ENCODE measurements around the gene ZSCAN22. TPM values are rescaled to one million over a fixed set of nuclear protein-coding genes. Genes with fewer than 3 reads are reported as not detected.

The ZSCAN22 gene
- total RNA-seq (2022) (4.0 and 4.3 TPM in 2 replicates), Bru-seq, nascent RNA (percentile 52 among the genes with signal in this experiment), BruChase-seq, experiment 1, labeled RNA remaining after a 2-hour chase (percentile 56 among the genes with signal in this experiment), BruChase-seq, experiment 2, labeled RNA remaining after a 6-hour chase (percentile 52 among the genes with signal in this experiment)
- long read RNA-seq, full-length matches to known transcripts, result 2 of 5 reads
- long read RNA-seq, partial matches to known transcripts, result 0 of 5 reads
- long read RNA-seq, other reads (novel, unspliced or antisense), result 3 of 5 reads

GRCh38 chr19:58326914-58327726 lies at the start of gene ZSCAN22:
TSS of gene ZSCAN22 (plus strand) at chr19:58326994. CDS start at chr19:58334803, 7,809 bp downstream.
- H3K36me3 ChIP-seq (ENCODE audit: control insufficient read depth, insufficient read depth, low read length), result no peaks in the 10 kb centered on the region
- TSS peak; percentile 53 for BruUV-seq (replicated peaks)
- H3K27me3 ChIP-seq (replicated peaks; ENCODE audit: control insufficient read depth, insufficient read depth, low read length), result no peaks in the 10 kb centered on the region
- peaks cover 5% of the 10 kb centered on the region for H3K4me1 Mint-ChIP-seq (ENCODE audit: low read depth, unreplicated experiment)
- no peaks in the 10 kb centered on the region for H3K9me3 Mint-ChIP-seq (ENCODE audit: unreplicated experiment)
- H3K27ac Mint-ChIP-seq (ENCODE audit: unreplicated experiment), result no peak within 1 kb of the TSS
- ChIA-PET CTCF (interaction anchor here (0.7 to 1.1 kb wide), 3 partner anchors 20 to 81 kb away, joined by 3 to 4 read pairs (median 4); partner anchors contain the start of genes ZNF497 and ZNF584), POLR2A (interaction anchor here (0.6 to 1.1 kb wide), 6 partner anchors 35 to 232 kb away, joined by 3 to 6 read pairs (median 3); partner anchors contain the start of genes TRIM28, ZNF497 and ZNF584)
- no peaks in the 10 kb centered on the region for H3K36me3 Mint-ChIP-seq (ENCODE audit: insufficient read depth, unreplicated experiment)
- H3K4me3 Mint-ChIP-seq (ENCODE audit: unreplicated experiment), result no peak within 1 kb of the TSS
- H3K4me1 ChIP-seq, result peaks cover 4% of the 10 kb centered on the region; the same call in 1 of the 2 replicates
- TF ChIP-seq, protein P1, sequence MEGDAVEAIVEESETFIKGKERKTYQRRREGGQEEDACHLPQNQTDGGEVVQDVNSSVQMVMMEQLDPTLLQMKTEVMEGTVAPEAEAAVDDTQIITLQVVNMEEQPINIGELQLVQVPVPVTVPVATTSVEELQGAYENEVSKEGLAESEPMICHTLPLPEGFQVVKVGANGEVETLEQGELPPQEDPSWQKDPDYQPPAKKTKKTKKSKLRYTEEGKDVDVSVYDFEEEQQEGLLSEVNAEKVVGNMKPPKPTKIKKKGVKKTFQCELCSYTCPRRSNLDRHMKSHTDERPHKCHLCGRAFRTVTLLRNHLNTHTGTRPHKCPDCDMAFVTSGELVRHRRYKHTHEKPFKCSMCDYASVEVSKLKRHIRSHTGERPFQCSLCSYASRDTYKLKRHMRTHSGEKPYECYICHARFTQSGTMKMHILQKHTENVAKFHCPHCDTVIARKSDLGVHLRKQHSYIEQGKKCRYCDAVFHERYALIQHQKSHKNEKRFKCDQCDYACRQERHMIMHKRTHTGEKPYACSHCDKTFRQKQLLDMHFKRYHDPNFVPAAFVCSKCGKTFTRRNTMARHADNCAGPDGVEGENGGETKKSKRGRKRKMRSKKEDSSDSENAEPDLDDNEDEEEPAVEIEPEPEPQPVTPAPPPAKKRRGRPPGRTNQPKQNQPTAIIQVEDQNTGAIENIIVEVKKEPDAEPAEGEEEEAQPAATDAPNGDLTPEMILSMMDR (IDR thresholded peaks at IDR 0.05; ENCODE audit: insufficient read depth in 1 of 2, low read depth in 1 of 2, low read length in 1 of 2, severe bottlenecking in 1 of 2, unreplicated experiment in 1 of 2), result no peak
- no peaks in the 10 kb centered on the region for H3K27me3 Mint-ChIP-seq (ENCODE audit: insufficient read depth, unreplicated experiment)
- peak within 1 kb of the TSS; percentile 79 for H3K4me3 ChIP-seq (ENCODE audit: low read depth, low read length)
- intact Hi-C loops (cut with micrococcal nuclease; ENCODE audit: unreplicated experiment), result loop anchor here (1.0 to 2.0 kb wide), 5 partner anchors 22 to 53 kb away; partner anchors contain the start of genes ERVK3-1, ZNF497 and ZNF8
- DNase-seq, result peak; percentile 95 to 96
- no peaks in the 10 kb centered on the region for H3K9me3 ChIP-seq

- H3K4me3 Mint-ChIP-seq (ENCODE audit: unreplicated experiment), result peak overlapping the region; percentile 56
- peaks cover 61% of the 10 kb centered on the region for H3K36me3 Mint-ChIP-seq (ENCODE audit: insufficient read depth, unreplicated experiment)
Measured at GRCh38 chr19:58277197-58277596, 49.6 kb upstream of the ZSCAN22 start.

More at GRCh38 chr19:58277197-58277596, 49.6 kb upstream of the ZSCAN22 start:
- H3K4me1 ChIP-seq, result 0 out of 2 replicates have a peak, but pooled peaks cover 5% of the 10 kb centered on the region
- no peak overlapping the region for H3K4me3 ChIP-seq (ENCODE audit: low read depth, low read length)
- ChIA-PET POLR2A (interaction anchor here (0.6 kb wide), 1 partner anchor 46 kb away, joined by 3 read pairs; no protein-coding TSS in a partner anchor), CTCF (no interaction called here)
- TF ChIP-seq, protein P1 (IDR thresholded peaks at IDR 0.05; ENCODE audit: insufficient read depth in 1 of 2, low read depth in 1 of 2, low read length in 1 of 2, severe bottlenecking in 1 of 2, unreplicated experiment in 1 of 2), result no peak
- peaks cover 17% of the 10 kb centered on the region for H3K4me1 Mint-ChIP-seq (ENCODE audit: low read depth, unreplicated experiment)
- intact Hi-C loops (cut with micrococcal nuclease; ENCODE audit: unreplicated experiment), result loop anchor here (5.0 kb wide), 1 partner anchor 95 kb away; the partner anchor contains the start of gene ZNF274
- no peak overlapping the region for H3K27ac Mint-ChIP-seq (ENCODE audit: unreplicated experiment)
- BruUV-seq (replicated peaks), result no TSS peak
- H3K27me3 Mint-ChIP-seq (ENCODE audit: insufficient read depth, unreplicated experiment), result no peaks in the 10 kb centered on the region
- peaks cover 4% of the 10 kb centered on the region for H3K9me3 ChIP-seq
- no peaks in the 10 kb centered on the region; the same call in 1 of the 2 replicates for H3K36me3 ChIP-seq (ENCODE audit: control insufficient read depth, insufficient read depth, low read length)
- DNase-seq, result no peak
- peaks cover 8% of the 10 kb centered on the region for H3K9me3 Mint-ChIP-seq (ENCODE audit: unreplicated experiment)
- no peaks in the 10 kb centered on the region for H3K27me3 ChIP-seq (replicated peaks; ENCODE audit: control insufficient read depth, insufficient read depth, low read length)

All from Caco-2 (cell line).